Femur (tissue), 1 donor: ENCODE results near the gene PTBP2.
A peak's percentile ranks its signal among the peaks of the same experiment; 100 is the strongest.

Experiments used
- DNase-seq: peaks from one replicate; pipeline ENCODE4 v3.0.0-alpha.2; 2017

The PTBP2 gene

GRCh38 chr1:96721416-96722160, at the start of gene PTBP2:
Gene PTBP2 (plus strand): TSS chr1:96721784. CDS start chr1:96721865, 81 bp downstream.
- DNase-seq = peak; percentile 91

- DNase-seq = no peak
Measured at GRCh38 chr1:96674915-96675314, 46.7 kb upstream of the PTBP2 start.

GRCh38 chr1:96682056-96682455, 39.5 kb upstream of the PTBP2 start:
- DNase-seq = no peak

GRCh38 chr1:96683931-96684330, 37.7 kb upstream of the PTBP2 start:
- no peak for DNase-seq

- no peak for DNase-seq
Measured at GRCh38 chr1:96684744-96685143, 36.8 kb upstream of the PTBP2 start.

GRCh38 chr1:96688767-96689166, 32.8 kb upstream of the PTBP2 start:
- no peak for DNase-seq

- DNase-seq = no peak
Measured at GRCh38 chr1:96695954-96696353, 25.6 kb upstream of the PTBP2 start.

- DNase-seq = no peak
Measured at GRCh38 chr1:96698342-96698983, 23.1 kb upstream of the PTBP2 start.

GRCh38 chr1:96703186-96703585, 18.4 kb upstream of the PTBP2 start:
- DNase-seq = no peak

- no peak for DNase-seq
Measured at GRCh38 chr1:96707023-96707422, 14.6 kb upstream of the PTBP2 start.

GRCh38 chr1:96708482-96708881, 13.1 kb upstream of the PTBP2 start:
- DNase-seq = no peak

- DNase-seq = no peak
Measured at GRCh38 chr1:96710708-96711477, 10.7 kb upstream of the PTBP2 start.

- DNase-seq = no peak
Measured at GRCh38 chr1:96713649-96714048, 7.9 kb upstream of the PTBP2 start.

- DNase-seq = no peak
Measured at GRCh38 chr1:96714881-96715280, 6.7 kb upstream of the PTBP2 start.

- DNase-seq = no peak
Measured at GRCh38 chr1:96715482-96715881, 6.1 kb upstream of the PTBP2 start.

GRCh38 chr1:96721053-96721415, 550 bp upstream of the PTBP2 start:
- no peak for DNase-seq

GRCh38 chr1:96722161-96722922, 758 bp downstream of the PTBP2 start:
- peak; percentile 85 for DNase-seq

- no peak for DNase-seq
Measured at GRCh38 chr1:96722958-96723357, 1.4 kb downstream of the PTBP2 start.

GRCh38 chr1:96723377-96723776, 1.8 kb downstream of the PTBP2 start:
- DNase-seq = no peak

- no peak for DNase-seq
Measured at GRCh38 chr1:96723936-96724335, 2.4 kb downstream of the PTBP2 start.

- no peak for DNase-seq
Measured at GRCh38 chr1:96727860-96728259, 6.3 kb downstream of the PTBP2 start.

GRCh38 chr1:96730574-96731298, 9.2 kb downstream of the PTBP2 start:
- DNase-seq = no peak
